ENCODE data around the gene NUDCD3.

NUDCD3 gene

DNA sequence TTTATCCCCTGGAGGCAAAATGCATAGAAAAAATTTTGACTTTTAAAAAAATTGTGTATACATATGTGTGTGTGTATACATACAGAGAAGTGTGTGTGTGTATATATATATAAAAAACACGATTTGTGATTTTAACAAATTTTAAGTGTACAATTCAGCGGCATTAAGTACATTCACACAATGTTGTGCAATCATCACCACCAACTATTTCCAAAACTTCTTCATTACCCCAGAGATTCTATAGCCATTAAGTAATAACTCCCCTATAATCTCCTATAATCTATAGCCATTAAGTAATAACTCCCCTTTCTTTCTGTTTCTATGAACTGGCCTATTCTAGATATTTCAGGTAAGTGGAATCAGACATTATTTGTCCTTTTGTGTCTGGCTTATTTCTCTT is 144.4 kb downstream of the NUDCD3 start:
- H3K36me3 ChIP-seq (ENCODE audit: control insufficient read depth, insufficient read depth, low read length), result no peaks in the 10 kb centered on the region
- no peak overlapping the region for H3K9ac ChIP-seq (ENCODE audit: low read length)
- no peaks in the 10 kb centered on the region for H3K9me3 ChIP-seq (ENCODE audit: control insufficient read depth, low read length)
- H3K4me1 ChIP-seq (ENCODE audit: control insufficient read depth, insufficient read depth, low read length), result no peaks in the 10 kb centered on the region
- H3K27me3 ChIP-seq (ENCODE audit: control insufficient read depth, insufficient read depth, low read length), result no peaks in the 10 kb centered on the region
- H3K4me3 ChIP-seq (ENCODE audit: low read length), result no peak overlapping the region

DNA sequence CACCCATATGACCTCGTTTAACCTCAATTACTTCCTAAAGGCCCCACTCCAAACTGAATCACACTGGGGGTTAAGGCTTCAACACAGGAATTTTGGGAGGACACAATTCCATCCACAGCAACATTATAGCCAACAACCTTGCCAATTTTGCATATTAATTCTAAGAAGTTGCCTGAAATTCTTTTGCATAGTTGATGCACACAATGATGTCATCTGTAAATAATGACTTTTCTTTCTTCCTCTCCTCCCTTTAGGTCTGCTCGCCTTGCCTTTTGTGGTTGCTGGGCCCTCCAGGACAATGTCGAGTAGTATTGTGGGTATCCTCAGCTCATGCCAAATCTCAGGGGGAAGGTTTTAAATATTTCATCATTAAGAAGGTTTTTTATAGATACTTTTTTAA is 149.1 kb downstream of the NUDCD3 start:
- Histone ChIP-seq H3K9ac (ENCODE audit: low read length) (no peak overlapping the region), H3K27me3 (ENCODE audit: control insufficient read depth, insufficient read depth, low read length) (no peaks in the 10 kb centered on the region), H3K36me3 (ENCODE audit: control insufficient read depth, insufficient read depth, low read length) (no peaks in the 10 kb centered on the region), H3K4me3 (ENCODE audit: low read length) (no peak overlapping the region), H3K4me1 (ENCODE audit: control insufficient read depth, insufficient read depth, low read length) (no peaks in the 10 kb centered on the region), H3K9me3 (ENCODE audit: control insufficient read depth, low read length) (no peaks in the 10 kb centered on the region)

DNA sequence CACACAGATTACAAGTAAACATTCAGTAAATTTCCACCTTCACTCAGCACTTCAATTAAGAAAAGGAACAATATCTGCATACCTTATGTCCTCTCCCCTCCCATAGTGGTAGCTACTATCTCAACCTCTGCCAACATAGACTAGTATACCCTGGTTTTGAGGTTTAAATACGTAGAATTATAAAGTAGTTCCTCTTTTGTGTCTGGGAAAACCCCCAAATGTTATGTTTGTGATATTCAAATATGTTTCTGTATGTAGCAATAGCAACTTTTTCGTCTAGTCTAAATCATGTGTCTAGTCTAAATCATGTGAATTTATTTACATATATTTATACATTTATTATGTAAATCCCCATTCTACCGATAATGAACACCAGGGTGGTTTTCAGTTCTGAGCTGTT is 151.9 kb downstream of the NUDCD3 start:
- H3K9me3 ChIP-seq (ENCODE audit: control insufficient read depth, low read length), result no peaks in the 10 kb centered on the region
- no peak overlapping the region for H3K9ac ChIP-seq (ENCODE audit: low read length)
- H3K36me3 ChIP-seq (ENCODE audit: control insufficient read depth, insufficient read depth, low read length), result no peaks in the 10 kb centered on the region

DNA sequence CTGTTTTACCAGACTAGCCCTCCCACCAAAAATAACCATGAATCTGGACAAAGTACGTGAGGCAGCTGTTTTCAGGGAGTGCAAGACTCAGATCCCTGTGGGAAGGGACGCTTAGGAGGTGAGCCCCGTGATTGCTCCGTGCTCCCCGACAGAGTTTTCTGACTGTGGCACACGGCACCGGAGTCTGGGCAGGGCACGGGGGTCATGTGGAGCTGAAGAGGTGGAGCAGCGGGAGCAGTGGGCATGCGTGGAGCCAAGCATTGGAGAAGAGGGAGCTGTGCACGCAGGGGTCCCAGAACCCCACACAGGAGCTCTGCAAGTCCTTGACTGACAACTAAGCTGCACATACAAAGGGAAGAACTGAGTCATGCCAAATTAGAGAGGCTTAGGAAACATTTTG is 154.0 kb downstream of the NUDCD3 start:
- no peak overlapping the region for H3K9ac ChIP-seq (ENCODE audit: low read length)
- no peaks in the 10 kb centered on the region for H3K4me1 ChIP-seq (ENCODE audit: control insufficient read depth, insufficient read depth, low read length)
- no peak overlapping the region for H3K4me3 ChIP-seq (ENCODE audit: low read length)
- no peaks in the 10 kb centered on the region for H3K9me3 ChIP-seq (ENCODE audit: control insufficient read depth, low read length)
- no peaks in the 10 kb centered on the region for H3K27me3 ChIP-seq (ENCODE audit: control insufficient read depth, insufficient read depth, low read length)
- H3K36me3 ChIP-seq (ENCODE audit: control insufficient read depth, insufficient read depth, low read length), result no peaks in the 10 kb centered on the region

More for the DNA sequence above, 151.9 kb downstream of the NUDCD3 start:
- H3K4me3 ChIP-seq (ENCODE audit: low read length), result no peak overlapping the region
- H3K4me1 ChIP-seq (ENCODE audit: control insufficient read depth, insufficient read depth, low read length), result no peaks in the 10 kb centered on the region
- H3K27me3 ChIP-seq (ENCODE audit: control insufficient read depth, insufficient read depth, low read length), result no peaks in the 10 kb centered on the region

DNA sequence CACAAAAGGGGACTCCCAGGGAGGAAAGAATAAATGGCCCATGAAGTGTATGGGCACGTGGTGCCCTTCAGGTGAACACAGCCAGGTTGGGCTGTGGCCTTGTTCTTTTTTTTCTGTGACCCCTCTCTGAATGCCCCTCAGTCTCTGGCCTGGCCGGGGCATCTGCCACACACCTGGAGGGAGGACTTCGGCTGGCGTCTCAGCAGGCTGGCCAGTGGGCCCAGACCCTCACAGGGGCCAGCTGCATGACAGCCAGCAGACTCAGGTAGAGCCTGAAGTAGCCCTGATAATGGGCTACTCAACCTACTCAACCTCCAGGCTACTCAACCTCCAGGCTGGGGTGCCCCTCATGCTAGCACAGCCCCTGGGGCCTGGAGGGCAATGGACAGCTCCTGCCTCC is 155.3 kb downstream of the NUDCD3 start:
- no peak overlapping the region for H3K4me3 ChIP-seq (ENCODE audit: low read length)
- H3K9ac ChIP-seq (ENCODE audit: low read length), result no peak overlapping the region
- H3K4me1 ChIP-seq (ENCODE audit: control insufficient read depth, insufficient read depth, low read length), result no peaks in the 10 kb centered on the region
- H3K36me3 ChIP-seq (ENCODE audit: control insufficient read depth, insufficient read depth, low read length), result no peaks in the 10 kb centered on the region
- no peaks in the 10 kb centered on the region for H3K9me3 ChIP-seq (ENCODE audit: control insufficient read depth, low read length)
- no peaks in the 10 kb centered on the region for H3K27me3 ChIP-seq (ENCODE audit: control insufficient read depth, insufficient read depth, low read length)

DNA sequence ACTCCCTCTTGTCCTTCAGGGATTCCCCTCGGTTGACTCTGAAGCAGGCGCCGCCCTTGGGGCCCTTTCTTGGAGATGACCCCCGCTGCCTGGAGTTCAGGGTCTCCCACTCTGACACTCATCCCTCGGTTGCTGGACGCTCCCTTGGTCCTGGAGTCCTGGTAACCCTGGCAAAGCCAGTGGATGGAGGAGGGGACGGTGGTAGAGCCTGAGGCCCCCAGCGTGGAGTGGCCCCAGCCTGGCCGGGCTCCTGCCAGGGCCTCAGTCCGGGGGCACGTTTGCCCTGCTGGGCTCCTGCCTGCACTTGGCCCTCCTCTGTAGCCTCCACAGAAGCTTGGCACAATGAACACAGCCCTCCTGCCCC is 155.7 kb downstream of the NUDCD3 start:
- no peak overlapping the region for H3K9ac ChIP-seq (ENCODE audit: low read length)
- no peaks in the 10 kb centered on the region for H3K27me3 ChIP-seq (ENCODE audit: control insufficient read depth, insufficient read depth, low read length)
- no peaks in the 10 kb centered on the region for H3K4me1 ChIP-seq (ENCODE audit: control insufficient read depth, insufficient read depth, low read length)
- H3K9me3 ChIP-seq (ENCODE audit: control insufficient read depth, low read length), result no peaks in the 10 kb centered on the region
- no peak overlapping the region for H3K4me3 ChIP-seq (ENCODE audit: low read length)
- no peaks in the 10 kb centered on the region for H3K36me3 ChIP-seq (ENCODE audit: control insufficient read depth, insufficient read depth, low read length)

DNA sequence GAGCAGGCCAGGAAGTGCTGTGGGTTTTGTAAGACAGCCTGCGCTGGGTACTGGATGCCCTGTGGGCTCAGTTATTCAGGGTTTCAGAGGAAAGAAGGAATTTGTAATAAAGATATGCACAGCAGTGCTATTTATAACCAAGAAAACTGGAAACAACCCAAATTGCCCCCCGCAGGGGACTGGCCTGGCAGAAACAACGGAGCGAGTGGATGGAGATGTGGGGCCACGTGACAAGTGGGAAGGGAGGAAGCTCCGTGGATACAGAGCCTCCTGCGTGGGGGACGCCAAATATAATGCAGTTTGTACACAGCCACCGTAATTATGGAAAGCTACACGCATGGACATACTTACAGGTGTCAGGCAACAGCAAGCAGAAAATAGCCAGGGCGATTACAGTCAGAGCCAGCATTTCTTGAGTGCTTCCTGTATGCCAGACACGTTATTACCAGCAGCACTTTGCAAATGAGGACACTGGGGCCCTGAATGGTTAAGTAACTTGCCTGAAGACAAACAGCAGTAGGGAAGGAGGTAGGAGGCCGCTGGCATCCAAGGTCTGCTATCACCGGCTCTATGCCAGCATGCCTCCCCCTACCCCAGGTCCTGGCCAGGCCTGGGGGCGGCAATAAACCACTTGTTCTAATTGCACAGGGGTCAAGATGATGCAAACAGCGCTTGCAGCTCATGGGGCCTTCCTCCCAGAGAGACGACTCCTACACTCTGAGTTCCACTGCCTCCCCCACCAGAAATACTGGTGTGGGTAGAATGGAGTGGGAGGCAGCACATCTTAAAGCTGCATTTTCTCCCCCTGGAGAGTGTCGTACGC is 156.3 kb downstream of the NUDCD3 start:
- Histone ChIP-seq H3K9ac (ENCODE audit: low read length) (no peak overlapping the region), H3K36me3 (ENCODE audit: control insufficient read depth, insufficient read depth, low read length) (no peaks in the 10 kb centered on the region), H3K27me3 (ENCODE audit: control insufficient read depth, insufficient read depth, low read length) (no peaks in the 10 kb centered on the region), H3K9me3 (ENCODE audit: control insufficient read depth, low read length) (no peaks in the 10 kb centered on the region), H3K4me3 (ENCODE audit: low read length) (no peak overlapping the region), H3K4me1 (ENCODE audit: control insufficient read depth, insufficient read depth, low read length) (no peaks in the 10 kb centered on the region)

DNA sequence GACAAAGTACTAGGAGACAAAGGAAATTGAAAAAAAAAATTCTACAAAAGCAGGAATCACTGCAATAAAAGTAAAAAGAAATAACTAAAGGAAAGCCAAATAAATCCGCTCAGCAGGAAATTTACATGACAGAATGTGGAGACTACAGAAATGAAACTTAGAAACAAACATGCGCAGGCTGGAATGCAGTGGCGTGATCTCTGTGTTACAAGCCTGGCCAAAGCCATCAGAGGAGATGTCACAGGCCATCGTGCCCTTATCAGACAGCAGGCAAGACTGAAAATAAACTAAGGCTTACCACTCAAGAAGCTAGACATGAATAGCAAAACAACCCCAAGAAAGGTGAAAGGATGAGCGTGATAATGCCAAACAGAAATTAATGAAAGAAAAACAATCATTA is 158.8 kb downstream of the NUDCD3 start:
- H3K27me3 ChIP-seq (ENCODE audit: control insufficient read depth, insufficient read depth, low read length), result peaks cover 4% of the 10 kb centered on the region
- no peak overlapping the region for H3K9ac ChIP-seq (ENCODE audit: low read length)
- H3K4me1 ChIP-seq (ENCODE audit: control insufficient read depth, insufficient read depth, low read length), result no peaks in the 10 kb centered on the region
- no peaks in the 10 kb centered on the region for H3K9me3 ChIP-seq (ENCODE audit: control insufficient read depth, low read length)
- no peak overlapping the region for H3K4me3 ChIP-seq (ENCODE audit: low read length)
- H3K36me3 ChIP-seq (ENCODE audit: control insufficient read depth, insufficient read depth, low read length), result no peaks in the 10 kb centered on the region

DNA sequence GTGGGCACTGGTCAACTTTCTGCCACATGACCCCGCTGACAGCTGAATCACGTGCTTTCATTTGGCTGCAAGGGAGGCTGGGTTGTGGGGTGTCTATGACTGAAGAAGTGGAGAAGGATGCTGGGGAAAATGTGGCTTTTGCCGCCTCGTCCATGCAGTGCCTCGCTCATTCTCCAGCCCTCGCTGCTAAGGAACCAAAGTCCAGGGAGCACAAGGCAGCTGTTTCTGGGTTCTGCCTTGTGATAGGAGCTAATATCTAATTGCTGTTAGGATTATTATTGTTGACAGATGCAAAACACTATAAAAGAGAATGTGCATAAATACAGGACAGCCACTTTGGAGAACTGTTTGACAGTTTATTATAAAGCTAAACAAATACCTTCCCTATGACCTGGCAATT is 160.1 kb downstream of the NUDCD3 start:
- H3K9ac ChIP-seq (ENCODE audit: low read length), result no peak overlapping the region
- no peaks in the 10 kb centered on the region for H3K36me3 ChIP-seq (ENCODE audit: control insufficient read depth, insufficient read depth, low read length)
- H3K9me3 ChIP-seq (ENCODE audit: control insufficient read depth, low read length), result no peaks in the 10 kb centered on the region
- no peak overlapping the region for H3K4me3 ChIP-seq (ENCODE audit: low read length)
- peaks cover 14% of the 10 kb centered on the region for H3K27me3 ChIP-seq (ENCODE audit: control insufficient read depth, insufficient read depth, low read length)
- no peaks in the 10 kb centered on the region for H3K4me1 ChIP-seq (ENCODE audit: control insufficient read depth, insufficient read depth, low read length)

DNA sequence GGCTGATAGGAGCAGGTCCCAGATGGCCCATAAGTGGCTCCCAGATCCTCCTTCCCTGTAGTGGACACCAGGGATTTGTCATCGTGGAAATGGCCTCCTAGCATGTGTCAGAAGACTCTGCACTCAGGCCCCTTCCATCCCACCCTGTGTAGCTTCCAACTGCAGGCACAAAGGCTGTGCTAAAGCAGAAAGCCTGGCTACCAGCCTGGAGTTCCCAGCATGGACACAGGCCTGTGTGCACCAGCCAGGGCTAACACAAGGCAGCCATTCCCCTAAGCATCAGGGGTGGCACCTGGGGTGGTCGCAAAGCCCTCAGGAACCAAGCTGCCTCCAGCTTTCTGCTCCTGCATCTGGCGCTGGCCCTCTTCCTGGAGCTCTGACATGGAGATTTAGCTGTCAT is 160.6 kb downstream of the NUDCD3 start:
- H3K9ac ChIP-seq (ENCODE audit: low read length), result no peak overlapping the region
- no peaks in the 10 kb centered on the region for H3K9me3 ChIP-seq (ENCODE audit: control insufficient read depth, low read length)
- H3K36me3 ChIP-seq (ENCODE audit: control insufficient read depth, insufficient read depth, low read length), result no peaks in the 10 kb centered on the region
- H3K4me3 ChIP-seq (ENCODE audit: low read length), result no peak overlapping the region
- H3K27me3 ChIP-seq (ENCODE audit: control insufficient read depth, insufficient read depth, low read length), result peaks cover 14% of the 10 kb centered on the region
- no peaks in the 10 kb centered on the region for H3K4me1 ChIP-seq (ENCODE audit: control insufficient read depth, insufficient read depth, low read length)

Data from mucosa of stomach (tissue), 1 donor.